Posterior vena cava (tissue), 2 donors: ENCODE results near the gene NECAB2. TPM values are rescaled to one million over a fixed set of nuclear protein-coding genes. Genes with fewer than 3 reads are reported as not detected.

ENCODE experiments used
- DNase-seq: peaks from one replicate; pipeline ENCODE4 v3.0.0-alpha.2; 2020; ENCODE audit warnings: low spot score
- intact Hi-C, 2 donors: fragments of 100-400 bp; cut with DNase I; formaldehyde crosslinking; loops; one replicate each; pipeline versions ENCODE4 v1.14.1 to v1.14.2; 2022 to 2023
- total RNA-seq, 2 donors: library from RNA; stranded (reverse); fragmentation: NEBNext Ultra II Directional; extraction: Animal tissue kit (Norgen Biotek cat#: 25700); gene quantifications; one replicate each; pipeline ENCODE4 v1.2.1, GENCODE V29; 2021
- donor health status: DM: yes; HTN: yes; CAD: no.
- donor health status: DM: yes; HTN: yes; CAD: no.

Gene NECAB2
- total RNA-seq, 2 donors from 2014 or later: 0.71 to 3.0 TPM

DNA sequence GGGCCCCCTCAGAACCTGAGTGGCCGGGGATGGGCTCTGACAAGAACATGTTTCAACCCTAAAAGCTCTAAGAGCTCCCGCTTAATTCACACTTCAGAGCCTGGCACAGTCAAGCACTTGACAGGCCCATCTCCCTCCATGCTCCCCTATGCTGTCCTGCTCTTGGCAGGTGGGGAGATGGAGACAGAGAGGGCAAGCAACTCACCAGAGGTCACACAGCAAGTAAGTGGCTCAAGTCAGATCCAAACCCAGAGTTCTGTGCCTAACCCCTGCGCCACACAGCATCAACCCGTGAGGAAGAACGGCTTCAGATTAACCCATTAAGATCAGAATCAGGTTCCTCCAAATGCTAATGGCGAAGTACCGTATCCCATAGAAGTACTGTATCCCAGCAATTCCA, 36.4 kb downstream of the NECAB2 start:
- no peak for DNase-seq
- intact Hi-C loops: no loop called here

DNA sequence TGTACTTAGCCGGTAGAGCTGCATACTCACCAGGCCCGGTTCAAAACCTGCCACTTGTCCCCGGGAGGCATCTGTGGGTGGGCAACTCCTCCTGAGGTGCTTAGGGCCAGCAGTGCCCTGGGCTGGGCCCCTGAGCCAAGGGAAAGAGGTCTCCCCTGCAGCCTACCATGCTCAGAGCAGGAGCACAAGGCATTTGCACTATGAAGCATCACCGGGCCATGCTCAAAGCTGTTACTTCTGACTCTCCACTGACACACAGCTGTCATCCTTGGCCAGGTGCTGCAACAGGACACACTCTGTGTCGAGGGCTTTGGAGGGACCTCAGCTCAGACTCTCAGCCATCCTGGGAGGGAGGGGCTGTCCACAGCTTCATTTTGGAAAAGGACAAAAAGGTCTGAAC, 37.3 kb downstream of the NECAB2 start:
- intact Hi-C loops: no loop called here
- DNase-seq: no peak

DNA sequence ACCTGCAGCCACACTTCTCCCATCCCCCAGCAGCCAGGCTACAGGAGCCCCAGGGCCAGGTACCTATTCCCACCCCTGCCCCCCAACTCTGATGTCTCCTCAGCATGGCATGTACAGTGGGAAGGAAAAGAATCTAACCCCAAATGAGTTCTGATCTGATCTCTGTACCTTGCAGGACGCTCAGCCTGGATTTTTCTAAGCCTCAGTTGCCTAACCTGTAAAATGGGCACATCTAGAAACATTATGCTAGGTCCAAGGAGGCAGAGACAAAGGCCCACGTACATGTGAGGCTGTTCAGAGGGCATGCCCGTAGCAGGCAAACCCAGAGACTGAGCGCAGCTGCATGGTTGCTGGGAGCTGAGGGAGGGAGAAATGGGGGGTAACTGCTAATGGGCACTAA, 39.5 kb downstream of the NECAB2 start:
- DNase-seq: no peak
- intact Hi-C loops: no loop called here

DNA sequence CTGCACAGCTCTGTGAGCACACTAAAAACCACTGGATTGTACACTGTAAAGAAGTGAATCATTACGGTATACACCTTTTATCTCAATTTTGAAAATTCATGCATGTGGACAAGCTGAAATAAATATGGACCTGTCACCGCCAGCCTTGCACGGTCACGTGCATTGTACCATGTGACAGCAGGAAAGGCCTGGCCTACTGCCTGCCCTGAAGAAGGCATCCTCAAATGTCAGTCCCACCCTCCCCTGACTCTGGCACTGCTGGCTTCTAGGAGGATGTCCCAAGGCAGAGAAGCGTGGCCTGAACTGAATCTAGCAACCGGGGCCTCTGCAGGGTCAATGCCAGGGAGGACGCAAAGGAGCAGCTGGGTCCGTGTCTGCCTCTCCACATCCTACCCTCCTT, 39.9 kb downstream of the NECAB2 start:
- intact Hi-C loops: no loop called here
- no peak for DNase-seq

DNA sequence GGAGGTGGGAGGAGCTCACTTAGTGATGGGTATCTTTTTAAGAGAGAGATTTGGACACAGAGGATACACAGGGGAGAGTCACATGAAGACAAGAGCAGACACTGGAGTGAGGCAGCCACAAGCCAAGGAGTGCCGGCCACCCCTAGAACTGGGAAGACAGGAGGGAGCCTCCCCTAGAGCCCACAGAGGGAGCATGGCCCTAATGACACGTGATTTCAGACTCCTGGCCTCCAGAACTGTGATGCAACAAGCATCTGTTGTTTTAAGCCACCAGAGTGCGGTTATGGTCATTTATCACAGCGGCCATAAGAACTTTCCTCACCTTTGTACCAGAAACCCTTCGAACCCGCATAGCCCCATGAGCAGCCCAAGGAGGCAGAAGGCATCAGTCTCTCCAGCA, 41.2 kb downstream of the NECAB2 start:
- intact Hi-C loops: no loop called here
- no peak for DNase-seq

DNA sequence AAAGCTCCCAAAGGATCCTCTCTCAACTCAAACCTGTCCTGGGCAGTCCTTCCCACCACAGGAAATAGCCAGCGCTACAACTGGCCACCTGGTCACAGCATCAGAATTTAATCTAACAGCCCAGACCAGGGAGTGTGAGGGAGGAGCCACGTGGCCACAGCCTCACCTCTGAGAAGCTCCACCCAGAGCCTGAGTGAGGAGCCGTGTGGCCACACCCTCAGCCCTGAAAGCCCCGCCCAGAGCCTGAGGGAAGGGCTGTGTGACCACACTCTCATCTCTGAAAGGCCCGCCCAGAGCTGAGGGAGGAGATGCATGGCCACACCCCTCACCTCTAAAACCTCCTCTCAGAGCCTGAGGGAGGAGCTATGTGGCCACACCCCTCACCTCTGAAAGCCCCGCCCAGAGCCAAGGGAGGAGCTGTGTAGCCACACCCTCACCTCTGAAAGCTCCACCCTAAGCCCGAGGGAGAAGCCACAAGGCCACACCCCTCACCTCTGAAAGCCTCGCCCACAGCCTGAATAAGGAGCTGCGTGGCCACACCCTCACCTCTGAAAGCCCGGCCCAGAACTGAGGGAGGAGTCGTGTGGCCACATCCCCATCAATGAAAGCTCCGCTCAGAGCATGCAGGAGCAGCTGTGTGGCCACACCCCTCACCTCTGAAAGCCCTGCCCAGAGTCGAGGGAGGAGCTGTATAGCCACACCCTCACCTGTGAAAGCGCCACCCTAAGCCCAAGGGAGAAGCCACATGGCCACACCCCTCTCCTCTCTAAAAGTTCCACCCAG, 45.9 kb downstream of the NECAB2 start:
- no peak for DNase-seq
- intact Hi-C loops: no loop called here

DNA sequence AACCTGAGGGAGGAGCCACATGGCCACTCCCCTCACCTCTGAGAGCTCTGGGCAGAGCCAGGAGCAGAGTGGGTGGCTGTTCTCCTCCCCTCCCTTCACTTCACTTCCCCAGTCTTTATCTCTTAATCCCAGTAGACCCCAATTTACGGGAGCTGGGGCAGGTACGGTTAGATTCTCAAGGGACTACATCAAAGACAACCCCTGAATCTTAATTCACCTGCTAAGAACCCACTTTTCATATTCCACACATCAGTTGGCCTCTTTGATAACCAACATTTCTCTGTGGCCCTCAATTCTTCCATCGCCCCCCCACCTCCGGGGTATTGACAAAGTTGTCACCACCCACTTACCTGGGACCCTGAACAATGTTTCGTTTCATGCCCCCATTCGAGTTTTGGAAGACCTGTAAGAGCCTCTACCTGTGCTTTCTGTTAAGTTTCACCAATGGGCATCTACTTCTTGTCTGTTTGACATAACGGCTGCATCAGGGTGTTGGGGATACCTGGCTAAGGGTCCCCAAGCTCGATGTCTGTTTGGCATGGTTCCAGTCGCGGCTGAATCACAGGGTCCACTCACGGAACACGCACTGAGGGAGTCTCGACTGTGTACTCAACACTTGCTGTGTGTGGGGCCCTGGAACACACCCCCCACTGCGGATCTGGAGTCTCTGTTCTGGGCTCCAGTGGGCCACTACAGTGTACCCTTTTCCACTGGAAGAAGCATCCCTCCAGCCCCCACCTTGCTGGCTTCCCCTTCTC, 46.7 kb downstream of the NECAB2 start:
- no peak for DNase-seq
- intact Hi-C loops: no loop called here

DNA sequence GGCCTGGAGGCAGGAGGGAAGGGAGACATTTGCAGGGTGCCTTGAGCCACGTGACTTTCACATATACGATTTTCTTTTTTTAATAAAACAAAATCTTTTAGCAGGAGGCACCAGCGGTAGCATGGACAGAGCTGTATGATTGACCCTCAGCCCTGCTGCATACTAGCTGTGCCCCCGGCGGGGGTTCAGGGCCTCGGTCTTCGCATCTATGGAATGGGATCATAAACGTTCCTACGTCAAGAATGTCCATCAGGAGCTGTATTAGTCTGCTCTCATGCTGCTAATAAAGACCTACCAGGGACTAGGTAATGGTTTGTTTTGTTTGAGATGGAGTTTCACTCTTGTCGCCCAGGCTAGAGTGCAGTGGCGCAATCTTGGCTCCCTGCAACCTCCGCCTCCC, 47.4 kb downstream of the NECAB2 start:
- intact Hi-C loops: no loop called here
- DNase-seq: no peak

DNA sequence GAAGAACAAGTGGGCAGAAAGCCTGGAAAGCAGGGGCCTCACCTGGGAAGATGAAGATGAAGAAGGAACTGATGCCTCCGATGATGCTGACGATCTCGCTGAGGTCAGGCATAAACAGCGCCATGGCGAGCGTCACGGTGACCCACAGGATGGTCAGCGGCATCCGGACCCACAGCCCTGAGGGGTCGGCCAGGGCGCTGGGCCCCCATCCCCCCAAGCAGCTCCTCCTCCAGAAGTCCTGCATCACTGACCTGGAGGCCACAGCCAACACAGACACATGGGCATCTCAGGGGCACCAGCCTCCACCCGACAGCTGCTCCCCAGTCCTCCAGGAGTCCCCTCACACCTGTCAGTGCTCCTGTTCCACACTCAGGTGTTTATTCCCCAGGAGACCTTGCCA, 48.4 kb downstream of the NECAB2 start:
- no peak for DNase-seq
- intact Hi-C loops: no loop called here

DNA sequence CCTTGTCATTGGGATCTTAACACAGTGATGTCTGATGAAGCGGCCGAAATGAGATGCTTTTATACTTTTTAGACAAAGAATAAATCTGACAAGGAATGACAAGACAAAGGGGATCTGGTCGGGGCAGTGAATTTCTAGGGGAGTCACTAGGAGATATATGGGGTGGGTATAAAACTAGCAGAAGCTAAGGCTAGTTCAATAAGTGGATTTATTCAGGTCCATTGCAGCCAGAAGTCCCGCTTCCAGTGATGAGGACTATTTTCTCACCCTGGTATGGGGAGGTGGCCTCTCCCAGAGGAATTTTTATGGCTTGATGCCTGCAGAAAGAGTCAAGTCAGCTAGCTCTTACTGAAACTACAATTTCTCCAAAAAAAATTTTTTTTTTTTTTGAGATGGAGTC, 50.7 kb downstream of the NECAB2 start:
- intact Hi-C loops: no loop called here
- DNase-seq: no peak

DNA sequence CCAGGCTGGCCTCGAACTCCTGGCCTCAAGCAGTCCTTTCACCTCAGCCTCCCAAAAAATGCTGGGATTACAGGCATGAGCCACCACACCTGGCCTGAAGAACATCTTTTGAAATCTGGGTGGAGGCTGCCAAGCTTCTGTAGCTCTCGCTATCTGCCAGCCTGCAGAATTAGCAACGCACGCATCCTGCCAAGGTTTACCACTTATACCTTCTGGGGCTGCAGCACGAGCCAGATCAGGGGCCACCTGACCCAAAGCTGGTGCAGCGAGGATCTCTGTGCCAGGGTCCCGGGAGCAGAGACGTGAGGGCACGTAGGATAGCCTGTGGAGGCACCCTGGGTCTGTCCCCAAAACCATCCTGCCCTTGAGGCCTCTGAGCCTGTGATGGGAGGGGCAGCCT, 52.3 kb downstream of the NECAB2 start:
- no peak for DNase-seq
- intact Hi-C loops: no loop called here

DNA sequence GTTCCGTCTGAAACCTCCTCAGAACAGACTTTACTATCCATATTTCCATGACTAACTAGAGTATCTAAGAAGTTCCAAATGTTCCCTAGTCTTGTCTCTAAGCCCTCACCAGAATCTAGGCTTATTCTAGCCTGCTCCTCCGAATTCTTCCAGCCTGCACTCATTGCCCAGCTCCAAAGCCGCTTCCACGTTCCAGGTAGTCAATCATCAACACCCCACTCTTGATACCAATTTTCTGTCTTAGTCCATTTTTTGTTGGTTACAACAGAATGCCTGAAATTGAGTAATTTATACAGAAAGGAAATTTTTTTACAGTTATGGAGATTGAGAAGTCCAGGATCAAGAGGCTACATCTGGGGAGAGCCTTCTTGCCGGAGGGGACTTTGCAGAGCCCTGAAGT, 53.4 kb downstream of the NECAB2 start:
- DNase-seq: no peak
- intact Hi-C loops: no loop called here

DNA sequence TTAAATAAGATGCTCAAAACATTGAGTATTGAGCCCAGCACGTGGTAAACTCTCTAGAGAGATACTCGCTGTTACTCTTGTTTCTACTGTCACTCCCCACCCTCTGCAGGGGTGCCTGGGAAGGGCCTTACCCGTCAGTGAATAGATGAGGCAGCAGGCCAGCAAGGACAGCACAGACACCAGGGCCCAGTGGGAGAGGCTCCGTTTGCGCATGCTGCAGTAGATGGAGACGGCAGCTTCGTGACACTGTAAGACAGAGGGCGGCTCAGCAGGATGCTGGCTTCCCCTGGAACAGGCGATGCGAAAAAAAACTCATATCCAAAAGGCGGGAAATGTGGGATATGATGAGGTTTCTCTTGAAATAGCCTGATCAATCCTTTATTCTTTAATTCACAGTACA, 54.6 kb downstream of the NECAB2 start:
- intact Hi-C loops: no loop called here
- DNase-seq: no peak

DNA sequence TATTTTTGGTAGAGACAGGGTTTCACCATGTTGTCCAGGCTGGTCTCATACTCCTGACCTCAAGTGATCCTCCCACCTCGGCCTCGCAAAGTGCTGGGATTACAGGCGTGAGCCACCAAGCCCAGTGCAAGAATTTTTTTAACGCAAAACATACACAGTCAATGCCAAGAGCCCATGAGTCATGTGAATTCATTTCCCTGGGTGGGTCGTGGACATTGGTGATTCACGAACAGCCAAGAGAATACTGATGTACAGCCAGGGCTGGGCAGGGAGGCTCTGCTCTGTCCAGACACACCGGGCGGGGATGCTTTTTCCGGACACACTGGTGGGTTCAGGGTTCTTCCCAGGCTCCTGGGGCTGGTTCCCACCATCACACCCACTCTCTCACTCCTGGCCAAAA, 56.8 kb downstream of the NECAB2 start:
- DNase-seq: peak; percentile 88
- intact Hi-C loops: no loop called here

DNA sequence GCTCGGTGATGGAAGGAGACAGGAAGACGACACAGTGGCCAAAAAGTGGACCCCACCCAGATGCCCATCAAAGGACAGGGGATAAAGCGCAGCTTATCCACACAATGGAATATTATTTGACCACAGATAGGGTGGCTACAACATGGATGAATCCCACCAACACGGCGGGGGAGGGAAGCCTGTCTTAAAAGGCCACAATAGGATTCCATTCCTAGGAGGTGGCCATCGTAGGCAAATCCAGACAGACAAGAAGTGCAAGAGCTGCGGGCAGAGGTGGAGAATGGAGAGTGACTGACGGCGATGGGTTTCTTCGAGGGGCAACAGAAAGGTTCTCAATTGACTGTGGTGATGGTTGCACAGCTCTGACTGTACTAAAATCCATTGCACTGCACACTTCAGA, 58.6 kb downstream of the NECAB2 start:
- intact Hi-C loops: no loop called here
- DNase-seq: no peak

DNA sequence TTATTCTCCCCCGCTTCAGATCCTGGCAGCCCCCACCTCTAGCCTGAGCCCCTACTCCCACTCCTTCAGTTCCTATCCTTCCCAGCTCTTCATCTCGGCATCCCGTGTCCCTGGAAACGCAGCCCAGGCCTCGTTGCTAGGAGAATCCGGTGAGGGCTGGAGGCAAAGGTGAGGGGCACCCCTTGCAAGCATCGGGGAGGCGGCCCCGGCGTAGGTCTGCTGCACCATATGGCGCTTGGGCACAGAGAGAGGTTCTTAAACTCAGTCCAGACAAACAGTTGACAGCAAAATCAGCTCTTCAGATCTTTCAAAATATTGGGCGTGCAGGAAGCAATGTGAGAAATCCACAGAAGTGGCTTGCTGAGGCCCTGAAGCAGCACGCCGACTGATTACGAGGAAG, 59.6 kb downstream of the NECAB2 start:
- no peak for DNase-seq
- intact Hi-C loops: no loop called here

DNA sequence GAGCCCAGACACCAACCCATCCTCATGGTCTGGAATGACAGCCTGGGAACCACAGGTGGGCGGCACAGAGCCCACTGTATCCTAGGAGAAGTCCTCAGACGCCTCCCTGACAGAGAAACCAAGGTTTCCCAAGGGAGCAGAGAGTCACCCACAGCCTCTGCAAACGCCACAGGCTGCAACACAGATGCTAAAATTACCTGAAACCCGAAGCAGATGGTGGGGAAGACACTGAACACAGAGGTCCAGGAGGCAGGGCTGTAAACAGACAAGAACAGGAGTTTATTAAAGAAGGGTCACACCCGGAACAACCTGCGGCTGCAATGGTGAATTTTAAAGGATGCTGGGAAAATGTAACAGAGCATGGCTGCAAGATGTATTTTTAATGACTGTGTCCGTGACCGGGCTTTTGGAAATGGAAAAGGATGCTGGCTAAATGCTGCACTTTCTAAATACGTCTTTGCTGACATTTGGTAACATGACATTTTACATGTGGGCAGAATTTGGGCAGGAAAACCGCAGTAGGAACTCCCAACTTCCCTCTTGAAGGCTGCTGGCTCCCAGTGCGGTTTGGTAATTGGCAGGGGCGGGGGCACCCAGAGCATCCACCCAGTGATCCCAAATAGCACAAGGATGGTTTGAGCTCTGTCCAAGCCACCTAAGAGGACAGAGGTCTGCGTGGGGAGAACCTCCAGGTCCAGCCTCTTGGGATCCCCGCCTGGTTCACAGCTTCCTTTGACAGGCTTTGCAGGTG, 61.4 kb downstream of the NECAB2 start:
- no peak for DNase-seq
- intact Hi-C loops: no loop called here

DNA sequence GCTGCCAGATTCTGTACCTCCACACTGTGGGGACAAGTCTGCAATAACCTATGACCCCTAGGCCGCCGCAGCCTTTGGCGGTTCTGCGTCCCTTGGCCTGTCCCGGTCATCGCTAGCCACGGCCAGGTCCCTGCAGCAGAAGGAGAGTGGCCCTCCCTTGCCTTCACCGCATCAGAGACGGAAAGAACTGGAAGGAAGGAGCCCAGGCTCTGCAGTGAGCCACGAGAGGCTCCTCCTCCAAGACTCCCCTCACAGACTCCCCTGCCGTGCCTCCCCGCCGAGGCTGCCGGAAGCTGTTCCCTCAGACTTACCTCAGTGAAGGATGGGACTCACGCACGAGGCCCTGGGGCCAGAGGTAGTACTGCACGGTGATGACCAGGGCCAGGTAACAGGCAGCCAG, 63.5 kb downstream of the NECAB2 start:
- DNase-seq: no peak
- intact Hi-C loops: no loop called here

DNA sequence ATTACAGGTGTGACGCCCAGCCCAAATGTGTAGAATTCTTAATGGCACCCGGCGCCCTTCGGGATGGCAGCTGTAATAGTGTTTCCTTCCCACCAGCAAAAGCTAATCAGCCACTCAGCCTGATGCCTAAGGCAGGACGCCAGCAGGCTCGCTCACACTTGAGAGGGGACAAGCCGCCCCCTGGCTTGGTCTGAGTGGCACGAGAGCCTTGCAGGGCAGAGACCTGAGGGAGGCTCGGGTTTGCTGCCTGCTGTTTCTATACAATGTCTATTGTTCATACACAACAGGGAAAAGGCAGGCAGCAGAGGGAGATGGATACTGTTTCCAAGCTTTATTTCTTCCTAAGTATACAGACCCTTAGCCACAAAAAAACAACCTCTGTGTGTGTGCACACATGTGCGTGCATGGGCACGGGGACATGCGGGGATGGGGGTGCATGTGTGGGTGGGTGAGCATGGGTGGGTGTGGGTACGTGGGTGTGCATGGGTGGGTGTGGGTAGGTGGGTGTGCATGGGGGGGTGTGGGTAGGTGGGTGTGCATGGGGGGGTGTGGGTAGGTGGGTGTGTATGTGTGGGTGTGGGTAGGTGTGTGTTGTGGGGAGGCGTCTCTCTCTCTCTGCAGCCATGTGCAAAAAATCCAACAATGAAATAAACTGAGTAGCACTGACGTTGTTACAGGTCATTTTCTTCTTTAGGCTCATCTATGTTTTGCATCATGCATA, 64.6 kb downstream of the NECAB2 start:
- DNase-seq: no peak
- intact Hi-C loops: no loop called here
